Fibroblast of peridontal ligament (primary cell): ENCODE measurements around the gene ADAD1.

Source experiments
- DNase-seq: peaks from one replicate; pipeline ENCODE4 v3.0.0-alpha.2; 2010; ENCODE audit errors: extremely low read depth

ADAD1 gene

DNA sequence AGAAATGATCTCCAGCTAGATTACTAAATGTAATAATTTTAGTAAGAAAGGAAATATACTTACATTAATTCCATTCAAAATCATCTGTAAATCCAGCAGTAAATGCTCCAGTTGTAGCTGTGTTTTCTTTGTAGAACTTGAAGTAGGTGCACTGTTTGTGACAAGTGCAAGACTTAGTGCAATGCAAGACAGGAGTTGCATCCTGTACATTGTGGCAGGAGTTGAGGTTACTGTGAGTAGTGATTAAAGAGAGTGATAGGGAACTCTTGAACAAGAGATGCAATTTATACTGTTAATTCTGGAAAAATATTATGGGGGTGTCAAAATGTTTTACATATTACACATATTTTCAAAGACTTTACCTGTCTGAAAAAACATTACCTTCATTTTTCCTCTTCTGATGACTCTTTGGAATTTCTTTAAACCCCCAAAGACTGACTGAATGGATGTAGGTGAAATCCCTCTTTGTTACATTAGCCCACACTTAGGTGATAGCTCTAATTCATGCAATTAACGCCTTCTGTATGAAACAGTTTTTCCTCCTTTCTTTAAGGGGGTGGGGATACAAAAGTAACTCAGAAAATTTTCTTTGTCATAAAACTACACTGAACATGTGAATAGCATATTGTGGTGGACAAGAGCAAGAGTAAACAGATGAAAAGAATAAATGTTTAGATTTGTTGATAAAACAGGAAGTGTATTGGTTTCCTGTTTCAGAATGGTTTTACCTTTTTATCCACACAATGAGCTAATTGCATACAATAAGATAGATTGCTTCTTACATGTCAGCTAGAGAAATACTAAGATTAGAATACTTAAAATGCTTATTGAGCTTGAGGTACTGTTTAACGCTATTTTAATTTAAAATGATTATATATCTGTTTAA, 77.7 kb downstream of the ADAD1 start, which contains the start of gene IL2:
TSS of gene IL2 (minus strand) at position 495 of the 886 bp plus-strand sequence. CDS start at position 210, 285 bp downstream.
- no peak for DNase-seq

GRCh38 chr4:122458625-122459024, 79.8 kb downstream of the ADAD1 start:
- no peak for DNase-seq

DNA sequence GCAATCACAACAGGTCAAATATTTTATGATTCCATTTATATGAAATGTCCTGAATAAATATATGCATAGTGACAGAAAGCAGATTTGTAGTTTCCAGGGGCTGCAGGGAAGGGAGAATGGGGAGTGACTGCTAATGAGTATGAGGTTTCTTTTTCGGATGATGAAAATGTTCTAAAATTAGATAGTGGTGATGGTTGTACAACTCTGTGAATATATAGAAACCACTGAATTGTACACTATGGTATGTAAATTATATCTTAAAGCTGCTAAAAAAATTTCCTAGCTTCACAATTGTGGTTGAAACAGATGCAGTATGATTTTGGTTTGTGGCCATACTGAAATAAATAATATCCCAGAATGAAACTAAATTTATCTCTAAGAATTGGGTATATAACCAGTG, 90.6 kb downstream of the ADAD1 start:
- DNase-seq = no peak

- no peak for DNase-seq
Observed at GRCh38 chr4:122475233-122475632, 96.4 kb downstream of the ADAD1 start.

- DNase-seq = no peak
Observed at GRCh38 chr4:122476126-122476525, 97.3 kb downstream of the ADAD1 start.

DNA sequence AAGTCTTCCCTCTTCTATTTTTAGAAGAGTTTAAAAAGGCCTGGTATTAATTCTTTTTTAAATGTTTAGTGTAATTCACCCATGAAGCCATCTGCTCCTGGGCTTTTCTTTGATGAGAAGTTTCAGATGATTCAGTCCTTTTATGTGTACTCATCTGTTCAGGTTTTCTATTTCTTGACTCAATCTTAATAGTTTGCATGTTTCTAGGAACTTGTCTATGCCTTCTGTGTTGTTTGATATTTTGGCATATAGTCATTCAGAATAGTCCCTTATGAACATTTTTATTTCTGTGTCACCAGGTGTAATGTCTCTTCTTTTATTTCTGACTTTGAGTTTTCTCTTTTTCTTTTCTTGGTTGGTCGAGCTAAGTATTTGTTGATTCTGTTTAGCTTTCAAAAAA, 97.9 kb downstream of the ADAD1 start:
- no peak for DNase-seq
